ENCODE measurements around the gene SMAD6.

Gene SMAD6

GRCh38 chr15:66747886-66748707 lies 46.1 kb downstream of the SMAD6 start (continued):
- TF ChIP-seq ZBTB44 (tag by site-specific recombination; IDR thresholded peaks at IDR 0.05), result no peak

DNA sequence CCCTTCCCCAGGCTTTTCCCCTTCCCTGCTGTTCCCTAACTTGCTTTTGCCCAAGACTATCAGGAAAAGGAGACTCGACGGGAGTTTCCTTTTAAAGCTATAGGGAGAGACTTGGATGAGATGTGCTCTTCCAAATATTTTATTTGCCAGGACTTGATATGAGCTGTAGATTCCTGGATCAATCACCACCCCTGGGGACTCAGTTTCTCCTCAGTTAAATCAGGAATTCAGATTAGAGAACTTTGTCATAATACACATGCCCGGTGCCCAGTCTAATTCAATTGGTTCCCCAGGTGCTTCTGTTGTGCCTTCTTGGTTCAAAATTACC lies 46.6 kb downstream of the SMAD6 start:
- Histone ChIP-seq H3K27ac (ENCODE audit: extremely low read depth, low read depth, low read length) (no peak overlapping the region), H3K9me3 (ENCODE audit: control insufficient read depth, insufficient read depth, low read depth, low read length) (no peaks in the 10 kb centered on the region), H3K4me3 (ENCODE audit: low read depth, low read length) (no peak overlapping the region), H3K36me3 (ENCODE audit: control insufficient read depth in 2 of 2, insufficient read depth in 1 of 2, low read length in 2 of 2) (peaks cover 0 to 72% of the 10 kb centered on the region in 2 experiments; a peak in 2 of 3 replicates), H3K4me1 (ENCODE audit: control insufficient read depth, insufficient read depth, low read length) (peaks cover 21% of the 10 kb centered on the region)
- ChIA-PET CTCF (interaction anchor here (0.5 to 1.3 kb wide), 3 partner anchors 25 to 459 kb away, joined by 3 to 5 read pairs (median 4); no protein-coding TSS in a partner anchor), POLR2A (interaction anchor here (1.3 kb wide), 1 partner anchor 46 kb away, joined by 4 read pairs; the partner anchor contains the start of gene SMAD6)
- TF ChIP-seq ZBTB48 (tag by site-specific recombination; IDR thresholded peaks at IDR 0.05) (peak; percentile 55; the same call in 1 of the 2 replicates), ZNF416 (tag by site-specific recombination; IDR thresholded peaks at IDR 0.05) (no peak), IKZF3 (tag by site-specific recombination; IDR thresholded peaks at IDR 0.05) (peak; percentile 56), HIC1 (tag by site-specific recombination; IDR thresholded peaks at IDR 0.05) (no peak), ZNF223 (tag by site-specific recombination; IDR thresholded peaks at IDR 0.05) (no peak), ZNF341 (tag by site-specific recombination; IDR thresholded peaks at IDR 0.05; ENCODE audit: low read depth) (peak; percentile 89)

- CTCF ChIA-PET, result interaction anchor here (0.9 to 1.1 kb wide), 2 partner anchors 102 to 131 kb away, joined by 3 to 4 read pairs; no protein-coding TSS in a partner anchor
- Histone ChIP-seq H3K4me1 (ENCODE audit: control insufficient read depth, insufficient read depth, low read length) (peaks cover 17% of the 10 kb centered on the region), H3K36me3 (ENCODE audit: control insufficient read depth in 2 of 2, insufficient read depth in 1 of 2, low read length in 2 of 2) (peaks cover 0 to 75% of the 10 kb centered on the region in 2 experiments; a peak in 2 of 3 replicates), H3K9me3 (ENCODE audit: control insufficient read depth, insufficient read depth, low read depth, low read length) (no peaks in the 10 kb centered on the region), H3K27ac (ENCODE audit: extremely low read depth, low read depth, low read length) (no peak overlapping the region), H3K4me3 (ENCODE audit: low read depth, low read length) (no peak overlapping the region)
- POLR2A ChIA-PET, result interaction anchor here (1.3 kb wide), 1 partner anchor 48 kb away, joined by 4 read pairs; the partner anchor contains the start of gene SMAD6
- TF ChIP-seq ZNF18 (tag by site-specific recombination; IDR thresholded peaks at IDR 0.05) (no peak), PRDM10 (tag by site-specific recombination; IDR thresholded peaks at IDR 0.05) (peak; percentile 57; the same call in 1 of the 2 replicates)
These were observed 48.0 kb downstream of the SMAD6 start for GRCh38 chr15:66749841-66750575.
